ENCODE measurements around the gene SMAD3. TPM values are rescaled to one million over a fixed set of nuclear protein-coding genes. Genes with fewer than 3 reads are reported as not detected.

SMAD3 gene
- total and polyA plus RNA-seq, 2 of the 8 experiments (the other 6 are each of a cell fraction or from before 2014, with no cell fraction given), result 10.1 to 12.4 TPM

GRCh38 chr15:67199391-67199790 is 134.0 kb downstream of the SMAD3 start (continued):
- TF ChIP-seq NRF1 (IDR thresholded peaks at IDR 0.05; ENCODE audit: low read depth, low read length) (no peak), NANOG (IDR thresholded peaks at IDR 0.05; ENCODE audit: insufficient read depth, low read depth, low read length, poor library complexity, severe bottlenecking) (no peak), CTBP2 (IDR thresholded peaks at IDR 0.05; ENCODE audit: borderline replicate concordance, insufficient read depth, insufficient read length, low read length) (no peak), EGR1 (IDR thresholded peaks at IDR 0.05; ENCODE audit: borderline replicate concordance, low read depth, low read length) (no peak), TBP (IDR thresholded peaks at IDR 0.05; ENCODE audit: low read depth, low read length) (no peak)

Measured in H1 (cell line).